ENCODE measurements around the gene STMND1. TPM values are rescaled to one million over a fixed set of nuclear protein-coding genes. Genes with fewer than 3 reads are reported as not detected.
A peak's percentile ranks its signal among the peaks of the same experiment; 100 is the strongest.

Gene STMND1
- total RNA-seq, 1 donor from 2014 or later, result not detected

- H3K27ac Mint-ChIP-seq (ENCODE audit: unreplicated experiment), result no peak overlapping the region
- no peaks in the 10 kb centered on the region for H3K27me3 Mint-ChIP-seq (ENCODE audit: unreplicated experiment)
- no peaks in the 10 kb centered on the region for H3K4me1 Mint-ChIP-seq (ENCODE audit: low read depth, unreplicated experiment)
- DNase-seq, result no peak
- no peak for TF ChIP-seq CTCF (IDR thresholded peaks at IDR 0.05; ENCODE audit: partially characterized antibody, unreplicated experiment)
- peaks cover 16% of the 10 kb centered on the region for H3K36me3 Mint-ChIP-seq (ENCODE audit: unreplicated experiment)
- H3K9me3 Mint-ChIP-seq (ENCODE audit: unreplicated experiment), result peaks cover 10% of the 10 kb centered on the region
- H3K4me3 Mint-ChIP-seq (ENCODE audit: unreplicated experiment), result no peak overlapping the region
Observed at GRCh38 chr6:17149571-17149970, 47.7 kb downstream of the STMND1 start.

DNA sequence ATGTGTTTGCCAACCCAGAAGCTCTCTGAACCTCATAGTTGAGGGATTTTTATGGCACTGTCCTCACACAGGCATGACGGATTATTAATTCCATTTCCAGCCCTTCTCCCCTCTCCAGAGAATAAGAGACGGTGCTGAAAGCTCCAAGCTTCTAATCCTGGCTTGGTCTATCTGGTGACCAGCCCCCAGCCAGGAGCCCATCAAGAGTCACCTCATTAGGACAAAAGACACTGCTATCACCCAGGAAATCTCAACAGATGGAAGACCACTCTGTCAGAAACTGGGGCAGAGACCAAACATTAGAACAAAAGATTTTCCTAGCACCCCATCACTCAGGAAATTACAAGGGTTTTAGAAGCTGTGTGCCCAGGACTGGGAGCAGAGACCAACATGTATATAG lies 48.2 kb downstream of the STMND1 start:
- Mint-ChIP-seq H3K36me3 (ENCODE audit: unreplicated experiment) (peaks cover 11% of the 10 kb centered on the region), H3K4me1 (ENCODE audit: low read depth, unreplicated experiment) (no peaks in the 10 kb centered on the region), H3K9me3 (ENCODE audit: unreplicated experiment) (peaks cover 7% of the 10 kb centered on the region), H3K4me3 (ENCODE audit: unreplicated experiment) (no peak overlapping the region), H3K27me3 (ENCODE audit: unreplicated experiment) (no peaks in the 10 kb centered on the region), H3K27ac (ENCODE audit: unreplicated experiment) (no peak overlapping the region)
- DNase-seq, result no peak
- no peak for TF ChIP-seq CTCF (IDR thresholded peaks at IDR 0.05; ENCODE audit: partially characterized antibody, unreplicated experiment)

DNA sequence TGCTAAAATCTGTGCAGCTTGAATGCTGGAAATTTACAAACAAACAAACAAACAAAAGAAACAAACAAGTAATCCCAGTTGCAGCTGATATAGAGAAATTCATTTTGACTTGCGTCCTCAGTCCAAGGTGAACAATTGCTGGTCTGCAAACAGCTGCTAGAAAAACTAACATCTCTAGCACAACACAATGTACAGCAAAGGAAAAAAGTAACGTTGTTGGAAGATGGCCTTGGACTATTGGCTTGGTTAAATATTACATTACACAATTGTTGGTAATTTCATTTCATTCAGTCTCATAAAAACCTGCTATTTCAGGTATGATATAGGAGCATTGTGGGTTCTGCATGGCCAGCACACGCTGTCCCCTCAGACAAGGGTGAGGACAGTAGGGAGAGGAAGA lies 50.0 kb downstream of the STMND1 start:
- Mint-ChIP-seq H3K27me3 (ENCODE audit: unreplicated experiment) (no peaks in the 10 kb centered on the region), H3K4me3 (ENCODE audit: unreplicated experiment) (no peak overlapping the region), H3K4me1 (ENCODE audit: low read depth, unreplicated experiment) (no peaks in the 10 kb centered on the region), H3K36me3 (ENCODE audit: unreplicated experiment) (no peaks in the 10 kb centered on the region), H3K27ac (ENCODE audit: unreplicated experiment) (no peak overlapping the region), H3K9me3 (ENCODE audit: unreplicated experiment) (peaks cover 3% of the 10 kb centered on the region)
- TF ChIP-seq CTCF (IDR thresholded peaks at IDR 0.05; ENCODE audit: partially characterized antibody, unreplicated experiment), result no peak
- no peak for DNase-seq

- Mint-ChIP-seq H3K27me3 (ENCODE audit: unreplicated experiment) (no peaks in the 10 kb centered on the region), H3K9me3 (ENCODE audit: unreplicated experiment) (no peaks in the 10 kb centered on the region), H3K36me3 (ENCODE audit: unreplicated experiment) (no peaks in the 10 kb centered on the region), H3K4me3 (ENCODE audit: unreplicated experiment) (no peak overlapping the region), H3K27ac (ENCODE audit: unreplicated experiment) (no peak overlapping the region), H3K4me1 (ENCODE audit: low read depth, unreplicated experiment) (no peaks in the 10 kb centered on the region)
- no peak for DNase-seq
- no peak for TF ChIP-seq CTCF (IDR thresholded peaks at IDR 0.05; ENCODE audit: partially characterized antibody, unreplicated experiment)
Observed at GRCh38 chr6:17152703-17153102, 50.9 kb downstream of the STMND1 start.

- Mint-ChIP-seq H3K27ac (ENCODE audit: unreplicated experiment) (no peak overlapping the region), H3K9me3 (ENCODE audit: unreplicated experiment) (no peaks in the 10 kb centered on the region), H3K36me3 (ENCODE audit: unreplicated experiment) (no peaks in the 10 kb centered on the region), H3K4me1 (ENCODE audit: low read depth, unreplicated experiment) (no peaks in the 10 kb centered on the region), H3K27me3 (ENCODE audit: unreplicated experiment) (no peaks in the 10 kb centered on the region), H3K4me3 (ENCODE audit: unreplicated experiment) (no peak overlapping the region)
- DNase-seq, result peak; percentile 70
- peak; percentile 88 for TF ChIP-seq CTCF (IDR thresholded peaks at IDR 0.05; ENCODE audit: partially characterized antibody, unreplicated experiment)
Observed at GRCh38 chr6:17156112-17156921, 54.5 kb downstream of the STMND1 start.
